Neural crest cell (in vitro differentiated cells): Measurements from ENCODE around the gene KLHL8. TPM values are rescaled to one million over a fixed set of nuclear protein-coding genes. Genes with fewer than 3 reads are reported as not detected.
"Not testable (repeated sequence)": the region's sequence is repeated elsewhere in the genome, so short reads cannot be mapped to it uniquely, and the experiment has no call there.

Source experiments
- DNase-seq: peaks from one replicate; pipeline ENCODE4 v3.0.0; 2021; ENCODE audit warnings: low read depth, mixed read lengths, low spot score
- H3K27ac Mint-ChIP-seq: one replicate; pipeline ENCODE4 v1.8.0; 2021; ENCODE audit warnings: mild to moderate bottlenecking, mixed read lengths; ENCODE audit not compliant: unreplicated experiment
- H3K27me3 Mint-ChIP-seq: 2 replicates; pipeline ENCODE4 v1.8.0; 2021; ENCODE audit warnings: low read depth, mild to moderate bottlenecking, mixed read lengths
- H3K36me3 Mint-ChIP-seq: 2 replicates; pipeline ENCODE4 v1.8.0; 2021; ENCODE audit warnings: low read depth, mild to moderate bottlenecking, mixed read lengths
- H3K4me1 Mint-ChIP-seq: 2 replicates; pipeline ENCODE4 v1.8.0; 2021; ENCODE audit warnings: mixed read lengths
- H3K4me3 Mint-ChIP-seq: one replicate; pipeline ENCODE4 v1.8.0; 2021; ENCODE audit warnings: mild to moderate bottlenecking, mixed read lengths
- H3K9me3 Mint-ChIP-seq: 2 replicates; pipeline ENCODE4 v1.8.0; 2021; ENCODE audit warnings: mixed read lengths
- total RNA-seq: library from RNA; stranded (reverse); gene quantifications from 2 replicates; pipeline ENCODE4 v1.2.1, GENCODE V29; 2021
- TF ChIP-seq, protein P1 (sequence below): fragments of 200-600 bp; sonication (generic); conservative IDR thresholded peaks from 2 replicates; pipeline ENCODE4 v1.5.0; 2021; ENCODE audit warnings: antibody characterized with exemption, mild to moderate bottlenecking

The KLHL8 gene
- total RNA-seq, 1 donor from 2014 or later, result 18.6 TPM

GRCh38 chr4:87219632-87220093 lies 755 bp downstream of the KLHL8 start:
- Mint-ChIP-seq H3K4me3 (peak overlapping the region; percentile 95), H3K9me3 (no peaks in the 10 kb centered on the region), H3K27ac (peak overlapping the region; percentile 98), H3K36me3 (no peaks in the 10 kb centered on the region), H3K4me1 (peaks cover 19% of the 10 kb centered on the region), H3K27me3 (peaks cover 3% of the 10 kb centered on the region)
- peak; percentile 36 for DNase-seq
- TF ChIP-seq, protein P1, sequence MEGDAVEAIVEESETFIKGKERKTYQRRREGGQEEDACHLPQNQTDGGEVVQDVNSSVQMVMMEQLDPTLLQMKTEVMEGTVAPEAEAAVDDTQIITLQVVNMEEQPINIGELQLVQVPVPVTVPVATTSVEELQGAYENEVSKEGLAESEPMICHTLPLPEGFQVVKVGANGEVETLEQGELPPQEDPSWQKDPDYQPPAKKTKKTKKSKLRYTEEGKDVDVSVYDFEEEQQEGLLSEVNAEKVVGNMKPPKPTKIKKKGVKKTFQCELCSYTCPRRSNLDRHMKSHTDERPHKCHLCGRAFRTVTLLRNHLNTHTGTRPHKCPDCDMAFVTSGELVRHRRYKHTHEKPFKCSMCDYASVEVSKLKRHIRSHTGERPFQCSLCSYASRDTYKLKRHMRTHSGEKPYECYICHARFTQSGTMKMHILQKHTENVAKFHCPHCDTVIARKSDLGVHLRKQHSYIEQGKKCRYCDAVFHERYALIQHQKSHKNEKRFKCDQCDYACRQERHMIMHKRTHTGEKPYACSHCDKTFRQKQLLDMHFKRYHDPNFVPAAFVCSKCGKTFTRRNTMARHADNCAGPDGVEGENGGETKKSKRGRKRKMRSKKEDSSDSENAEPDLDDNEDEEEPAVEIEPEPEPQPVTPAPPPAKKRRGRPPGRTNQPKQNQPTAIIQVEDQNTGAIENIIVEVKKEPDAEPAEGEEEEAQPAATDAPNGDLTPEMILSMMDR, result peak; percentile 61

DNA sequence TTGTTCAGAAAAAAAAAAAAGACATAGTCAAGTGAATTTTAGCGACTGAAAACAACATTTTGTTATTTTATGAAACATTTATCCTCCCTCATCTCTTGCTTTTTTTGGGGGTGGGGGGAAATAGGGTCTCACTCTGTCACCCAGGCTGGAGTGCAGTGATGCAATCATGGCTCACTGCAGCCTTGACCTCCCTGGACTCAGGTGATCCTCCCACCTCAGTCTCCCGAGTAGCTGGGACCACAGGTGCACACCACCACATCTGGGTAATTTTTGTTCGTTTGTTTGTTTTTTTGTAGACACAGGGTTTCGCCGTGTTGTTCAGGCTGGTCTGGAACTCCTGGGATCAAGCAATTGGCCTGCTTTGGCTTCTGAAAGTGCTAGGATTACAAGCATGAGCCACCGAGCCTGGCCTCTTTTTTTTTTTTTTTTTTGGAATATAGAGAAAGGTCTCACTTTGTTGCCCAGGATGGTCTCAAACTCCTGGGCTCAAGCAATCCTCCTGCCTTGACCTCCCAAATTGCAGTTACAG lies 3.1 kb downstream of the KLHL8 start:
- not testable (repeated sequence) for DNase-seq, H3K27ac Mint-ChIP-seq, H3K9me3 Mint-ChIP-seq, H3K36me3 Mint-ChIP-seq, H3K27me3 Mint-ChIP-seq
- peaks cover 19% of the 10 kb centered on the region for H3K4me1 Mint-ChIP-seq
- peak overlapping the region; percentile 23 for H3K4me3 Mint-ChIP-seq

GRCh38 chr4:87216469-87216868 lies 3.9 kb downstream of the KLHL8 start:
- Mint-ChIP-seq H3K36me3 (no peaks in the 10 kb centered on the region), H3K4me1 (peaks cover 19% of the 10 kb centered on the region), H3K27ac (no peak overlapping the region), H3K27me3 (no peaks in the 10 kb centered on the region), H3K9me3 (no peaks in the 10 kb centered on the region), H3K4me3 (peak overlapping the region; percentile 65)
- no peak for DNase-seq
- TF ChIP-seq, protein P1, result no peak

GRCh38 chr4:87213421-87214075 lies 6.9 kb downstream of the KLHL8 start:
- no peaks in the 10 kb centered on the region for H3K27me3 Mint-ChIP-seq
- TF ChIP-seq, protein P1, result no peak
- H3K9me3 Mint-ChIP-seq, result peaks cover 3% of the 10 kb centered on the region
- H3K4me1 Mint-ChIP-seq, result peaks cover 10% of the 10 kb centered on the region
- H3K27ac Mint-ChIP-seq, result no peak overlapping the region
- no peak overlapping the region for H3K4me3 Mint-ChIP-seq
- no peak for DNase-seq
- no peaks in the 10 kb centered on the region for H3K36me3 Mint-ChIP-seq

- peaks cover 3% of the 10 kb centered on the region for H3K9me3 Mint-ChIP-seq
- DNase-seq, result no peak
- peaks cover 5% of the 10 kb centered on the region for H3K4me1 Mint-ChIP-seq
- no peak overlapping the region for H3K27ac Mint-ChIP-seq
- peaks cover 10% of the 10 kb centered on the region for H3K36me3 Mint-ChIP-seq
- H3K4me3 Mint-ChIP-seq, result no peak overlapping the region
- TF ChIP-seq, protein P1, result no peak
- H3K27me3 Mint-ChIP-seq, result no peaks in the 10 kb centered on the region
Measured at GRCh38 chr4:87211249-87211952, 9.0 kb downstream of the KLHL8 start.

DNA sequence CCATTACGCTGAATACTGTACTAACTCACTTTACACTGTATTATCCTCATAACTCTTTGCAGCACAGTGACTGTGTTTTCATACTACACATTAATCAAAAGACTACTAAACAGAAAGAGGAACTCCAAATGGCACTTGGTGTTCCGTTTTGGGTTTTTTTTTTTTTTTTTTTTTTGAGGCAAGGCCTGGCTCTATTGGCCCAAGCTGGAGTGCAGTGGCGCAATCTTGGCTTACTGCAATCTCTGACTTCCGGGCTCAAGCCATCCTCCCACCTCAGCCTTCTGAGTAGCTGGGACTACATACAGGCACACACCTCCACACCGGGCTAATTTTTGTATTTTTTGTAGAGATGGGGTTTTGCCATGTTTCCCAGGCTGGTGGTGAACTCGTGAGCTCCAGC lies 10.7 kb downstream of the KLHL8 start:
- Mint-ChIP-seq H3K4me3 (no peak overlapping the region), H3K27ac (no peak overlapping the region), H3K4me1 (peaks cover 4% of the 10 kb centered on the region), H3K27me3 (no peaks in the 10 kb centered on the region), H3K36me3 (peaks cover 14% of the 10 kb centered on the region), H3K9me3 (peaks cover 7% of the 10 kb centered on the region)
- DNase-seq, result no peak
- TF ChIP-seq, protein P1, result no peak
